Measurements from ENCODE around the gene TRMT11. TPM values are rescaled to one million over a fixed set of nuclear protein-coding genes. Genes with fewer than 3 reads are reported as not detected.

Gene TRMT11
- total and polyA plus RNA-seq, 10 of the 15 experiments (the other 5 are each of a cell fraction or from before 2014, with no cell fraction given), result 34.0 to 81.1 (median 43.7) TPM

GRCh38 chr6:125986301-125987025 lies at the start of gene TRMT11 (continued):
- TF ChIP-seq BCLAF1 (IDR thresholded peaks at IDR 0.05) (no peak), STAT3 (IDR thresholded peaks at IDR 0.05; ENCODE audit: low read depth, low read length) (no peak), TCF3 (IDR thresholded peaks at IDR 0.05; ENCODE audit: borderline replicate concordance, insufficient read depth, low read depth, low read length) (no peak), NR2C2 (IDR thresholded peaks at IDR 0.05; ENCODE audit: borderline replicate concordance, control insufficient read depth, insufficient read length, low read depth) (no peak), SMARCA5 (IDR thresholded peaks at IDR 0.05) (no peak), JUNB (IDR thresholded peaks at IDR 0.05) (no peak), SMAD5 (IDR thresholded peaks at IDR 0.05; ENCODE audit: low read depth) (peak; percentile 93), ATF7 (IDR thresholded peaks at IDR 0.05; ENCODE audit: low read depth) (no peak), IRF3 (IDR thresholded peaks at IDR 0.05) (peak; percentile 50; the same call in 1 of the 2 replicates), WRNIP1 (IDR thresholded peaks at IDR 0.05; ENCODE audit: borderline replicate concordance, low read depth, low read length) (no peak), POLR2AphosphoS5 (IDR thresholded peaks at IDR 0.05; ENCODE audit: low read length) (peak; percentile 95), POU2F2 (IDR thresholded peaks at IDR 0.05; ENCODE audit: borderline replicate concordance, low read depth, low read length) (peak; percentile 48; the same call in 1 of the 3 replicates), SMC3 (IDR thresholded peaks at IDR 0.05; ENCODE audit: borderline replicate concordance, low read length) (no peak), JUND (IDR thresholded peaks at IDR 0.05; ENCODE audit: low read depth, low read length) (no peak), LARP7 (IDR thresholded peaks at IDR 0.05) (peak; percentile 64; the same call in 1 of the 2 replicates), EZH2 (IDR thresholded peaks at IDR 0.05; ENCODE audit: borderline replicate concordance, control insufficient read depth, low read depth, low read length) (no peak), ZNF384 (IDR thresholded peaks at IDR 0.05; ENCODE audit: borderline replicate concordance, low read depth, low read length) (no peak), ATF2 (IDR thresholded peaks at IDR 0.05; ENCODE audit: low read length) (no peak; the same call in 1 of the 2 replicates), USF2 (IDR thresholded peaks at IDR 0.05; ENCODE audit: borderline replicate concordance, low read depth, low read length) (no peak), PAX5 (IDR thresholded peaks at IDR 0.05; ENCODE audit: borderline replicate concordance, low read depth, low read length) (no peak), NFYA (IDR thresholded peaks at IDR 0.05; ENCODE audit: borderline replicate concordance, low read depth, low read length) (no peak)
